Activated T-cell treated with anti-CD3 and anti-CD28 coated beads, Interleukin-2, amount 50 U/mL, for 1 hour (primary cell): ENCODE results near the gene LRMDA.

Source experiments
- DNase-seq: peaks from one replicate; pipeline ENCODE4 v3.0.0-alpha.2; 2020

LRMDA gene

DNA sequence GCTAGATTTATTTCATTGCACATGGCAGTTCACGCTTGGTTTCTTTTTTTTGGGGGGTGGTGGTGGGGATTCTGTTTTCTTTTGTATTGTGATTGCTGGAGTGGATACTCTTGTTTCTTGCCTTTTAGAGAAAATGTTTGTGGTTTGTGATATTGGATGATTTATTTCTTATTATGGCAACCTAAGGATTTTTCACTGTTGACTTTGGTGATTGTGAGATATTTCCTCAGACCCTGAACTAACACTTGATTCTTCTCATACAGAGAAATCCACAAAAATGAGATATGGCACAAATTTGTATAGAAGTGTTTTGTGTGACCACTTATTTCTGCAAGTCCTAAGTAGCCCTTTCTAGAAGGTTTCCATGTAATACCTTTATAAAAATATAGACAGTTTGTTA, 871.1 kb downstream of the LRMDA start:
- no peak for DNase-seq

DNA sequence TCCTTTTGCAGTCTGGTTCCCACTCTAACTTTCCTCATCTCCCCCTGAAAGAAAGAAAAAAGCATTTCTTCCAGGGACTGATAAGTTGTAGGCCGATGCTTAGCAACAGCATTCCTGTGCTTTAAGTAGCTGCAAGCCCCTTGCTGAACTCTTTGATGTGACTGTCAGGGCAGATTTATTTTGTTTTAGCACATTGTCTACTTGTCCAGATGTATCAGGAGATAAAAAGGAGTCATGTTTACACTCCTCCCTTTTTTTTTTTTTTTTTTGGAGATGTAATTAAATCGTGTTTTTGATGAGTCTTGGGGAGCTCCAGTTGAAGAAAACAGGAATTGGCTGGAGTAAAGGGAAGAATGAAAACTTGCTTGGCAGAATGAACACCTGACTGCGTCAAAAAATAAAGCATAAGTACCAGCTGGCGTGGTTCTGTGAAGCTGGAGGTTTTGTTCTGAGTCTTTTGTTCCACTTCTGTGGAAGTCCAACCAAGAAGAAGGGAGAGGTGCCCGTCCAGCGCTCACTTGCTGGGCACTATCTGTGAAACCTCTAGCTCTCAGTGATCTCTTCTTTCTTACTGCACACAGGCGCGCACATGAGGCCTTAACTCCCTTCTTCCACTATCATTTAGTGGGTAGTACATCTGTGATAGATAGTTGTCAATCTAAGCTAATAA, 871.7 kb downstream of the LRMDA start:
- DNase-seq: no peak

DNA sequence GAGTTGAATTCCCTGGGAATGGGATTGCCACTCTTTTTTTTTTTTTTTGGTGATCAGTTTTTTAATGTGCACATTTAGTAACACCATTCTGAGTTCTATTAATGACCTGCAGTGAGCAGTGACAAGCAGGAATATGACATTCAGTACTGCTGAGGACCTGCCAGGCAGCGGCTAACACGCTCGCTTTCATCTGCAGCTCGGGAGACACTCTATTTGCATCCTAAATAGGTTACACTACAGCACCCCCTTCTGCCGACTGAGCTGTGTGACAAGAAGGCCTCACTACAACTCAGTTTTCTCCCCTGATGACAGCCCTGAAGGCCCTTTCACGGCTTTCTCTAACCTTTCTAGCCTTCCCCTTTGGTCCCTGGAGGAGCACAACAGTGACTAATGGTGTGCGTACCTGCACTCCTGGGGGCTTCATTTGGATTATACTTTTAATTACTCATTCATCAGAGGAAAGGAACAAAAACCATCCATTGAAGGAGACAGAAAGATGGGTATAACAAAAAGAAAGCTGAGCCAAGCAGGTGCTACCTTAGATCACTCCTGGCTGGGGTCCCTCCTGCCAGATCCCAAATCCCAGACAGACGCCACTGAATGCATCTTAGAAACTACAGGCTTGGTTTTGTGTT, 872.4 kb downstream of the LRMDA start:
- DNase-seq: peak; percentile 25

DNA sequence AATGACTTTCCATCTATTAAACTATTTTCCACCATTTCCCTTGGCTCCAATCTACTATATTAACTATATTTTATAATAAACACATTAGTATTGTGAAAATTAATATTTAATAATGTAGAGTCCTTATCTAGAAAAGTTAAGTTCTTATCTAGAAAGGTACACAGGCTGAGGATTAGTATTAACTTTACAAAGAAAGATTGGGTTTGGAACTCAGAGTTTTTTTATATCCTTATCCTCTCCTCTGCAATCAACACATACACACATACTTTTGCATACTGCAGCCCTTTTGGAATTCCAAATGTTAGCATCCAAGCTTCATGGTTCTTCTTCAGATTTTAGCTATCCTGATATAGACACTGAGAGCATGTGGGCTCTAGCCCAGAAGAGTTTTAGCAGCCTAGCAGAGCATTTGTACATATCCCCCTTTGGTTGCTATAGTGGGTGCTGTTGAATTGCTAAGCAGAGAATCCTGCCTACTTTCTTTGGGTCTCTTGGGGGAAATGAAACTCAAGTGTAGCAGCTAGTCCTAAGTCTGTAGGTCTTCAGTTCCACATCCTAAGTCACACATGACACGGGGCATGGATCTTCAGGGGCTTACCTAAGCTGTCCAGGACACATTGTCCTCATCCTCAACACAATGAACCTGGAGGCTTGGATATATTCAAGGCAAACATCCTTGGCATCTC, 874.6 kb downstream of the LRMDA start:
- no peak for DNase-seq

DNA sequence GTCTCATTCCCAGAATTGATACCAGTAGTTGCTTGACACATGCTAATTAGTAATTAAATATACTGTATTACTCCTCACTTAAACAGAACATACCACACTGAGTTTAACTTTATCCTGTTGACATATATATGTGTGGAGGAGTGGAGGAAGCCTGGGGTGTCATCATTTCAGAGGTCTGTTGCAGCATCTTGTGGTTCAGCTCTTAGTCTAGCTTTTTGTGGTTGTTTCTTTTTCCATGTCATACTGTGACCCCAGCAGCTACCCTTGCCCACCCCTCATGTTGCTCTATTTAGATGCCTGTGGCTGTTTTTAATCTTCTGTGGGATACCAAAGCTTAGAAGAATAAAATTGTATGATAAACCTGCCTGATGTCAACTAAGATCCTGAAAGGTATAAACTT, 875.4 kb downstream of the LRMDA start:
- DNase-seq: no peak

DNA sequence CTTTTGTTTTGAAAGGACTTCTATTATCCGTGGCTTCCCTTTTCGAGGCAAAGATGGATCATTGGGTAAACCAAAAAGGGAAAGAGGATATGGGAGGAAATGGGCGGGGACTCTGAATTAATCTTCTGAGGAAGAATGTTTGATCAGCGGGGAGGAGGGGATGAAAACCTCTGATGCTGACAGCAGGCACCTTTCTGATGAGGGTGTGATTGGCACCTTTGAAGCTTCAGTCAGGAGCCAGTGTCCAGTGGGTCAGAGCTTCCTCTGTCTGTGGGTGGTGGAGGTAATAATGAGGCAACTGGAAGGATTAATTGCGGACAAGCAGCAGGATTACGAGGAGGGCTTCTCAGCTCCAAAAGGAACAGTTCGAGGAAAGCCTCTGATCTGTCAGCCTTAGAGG, 877.6 kb downstream of the LRMDA start:
- no peak for DNase-seq

DNA sequence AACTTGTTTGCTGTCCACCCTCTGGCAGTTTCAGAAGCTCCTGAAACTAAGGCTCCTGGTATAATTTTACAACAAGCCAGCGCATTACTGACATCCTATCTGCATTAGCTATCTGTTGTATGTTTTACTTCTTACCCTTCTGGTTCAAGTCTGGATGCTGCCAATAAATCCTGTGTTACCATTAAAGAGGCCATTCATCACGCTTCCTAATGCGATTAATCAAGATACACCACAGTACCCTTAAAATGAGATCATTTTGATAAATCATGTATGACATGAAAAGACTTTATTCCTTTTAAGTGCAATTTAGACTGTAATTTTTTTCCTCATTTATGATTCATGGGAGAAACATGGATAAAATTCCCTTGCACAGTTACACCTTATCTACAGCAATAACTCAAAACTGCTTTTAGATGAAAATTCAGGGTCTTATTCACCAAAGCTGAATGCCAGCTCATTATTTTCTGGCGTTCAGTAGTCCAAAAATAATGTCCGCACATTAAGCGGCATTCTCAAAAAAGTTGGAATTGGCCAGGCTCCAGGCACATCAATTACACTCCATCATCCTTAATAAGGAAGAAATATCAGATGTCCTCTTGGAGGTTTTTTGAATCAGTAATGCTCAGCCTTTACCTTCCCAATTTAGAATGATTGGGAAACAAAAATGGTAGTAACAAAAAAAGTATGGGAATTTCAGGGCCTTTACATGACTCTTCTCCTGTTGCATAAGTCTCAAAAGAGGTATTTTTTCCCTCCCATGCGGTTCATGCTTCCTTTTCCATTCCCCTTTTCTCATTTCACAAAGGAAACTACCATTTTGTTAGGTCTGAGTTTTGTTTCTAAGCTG, 878.5 kb downstream of the LRMDA start:
- no peak for DNase-seq

DNA sequence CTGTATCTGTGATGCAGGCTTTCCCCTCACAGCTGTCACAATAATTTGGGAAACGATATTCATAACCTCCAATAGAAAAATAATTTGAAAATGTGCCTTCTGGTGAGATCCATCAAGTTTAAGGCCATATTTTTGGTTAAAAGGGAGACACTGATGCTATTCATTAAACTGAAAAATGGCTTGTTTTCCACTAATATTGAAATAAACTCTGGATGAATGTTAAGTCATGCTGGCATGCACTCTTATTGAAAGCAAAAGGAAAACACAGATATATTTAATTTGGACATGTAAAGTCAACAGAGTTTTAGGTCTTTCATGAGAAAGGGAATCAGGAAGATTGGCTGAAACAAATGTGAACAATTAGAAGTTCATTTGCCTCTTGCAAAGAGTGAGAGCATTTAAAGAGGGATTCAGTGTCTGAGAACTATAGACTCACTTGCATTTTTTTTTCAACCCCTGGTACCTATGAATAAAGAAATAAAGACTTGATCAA, 879.2 kb downstream of the LRMDA start:
- DNase-seq: no peak

DNA sequence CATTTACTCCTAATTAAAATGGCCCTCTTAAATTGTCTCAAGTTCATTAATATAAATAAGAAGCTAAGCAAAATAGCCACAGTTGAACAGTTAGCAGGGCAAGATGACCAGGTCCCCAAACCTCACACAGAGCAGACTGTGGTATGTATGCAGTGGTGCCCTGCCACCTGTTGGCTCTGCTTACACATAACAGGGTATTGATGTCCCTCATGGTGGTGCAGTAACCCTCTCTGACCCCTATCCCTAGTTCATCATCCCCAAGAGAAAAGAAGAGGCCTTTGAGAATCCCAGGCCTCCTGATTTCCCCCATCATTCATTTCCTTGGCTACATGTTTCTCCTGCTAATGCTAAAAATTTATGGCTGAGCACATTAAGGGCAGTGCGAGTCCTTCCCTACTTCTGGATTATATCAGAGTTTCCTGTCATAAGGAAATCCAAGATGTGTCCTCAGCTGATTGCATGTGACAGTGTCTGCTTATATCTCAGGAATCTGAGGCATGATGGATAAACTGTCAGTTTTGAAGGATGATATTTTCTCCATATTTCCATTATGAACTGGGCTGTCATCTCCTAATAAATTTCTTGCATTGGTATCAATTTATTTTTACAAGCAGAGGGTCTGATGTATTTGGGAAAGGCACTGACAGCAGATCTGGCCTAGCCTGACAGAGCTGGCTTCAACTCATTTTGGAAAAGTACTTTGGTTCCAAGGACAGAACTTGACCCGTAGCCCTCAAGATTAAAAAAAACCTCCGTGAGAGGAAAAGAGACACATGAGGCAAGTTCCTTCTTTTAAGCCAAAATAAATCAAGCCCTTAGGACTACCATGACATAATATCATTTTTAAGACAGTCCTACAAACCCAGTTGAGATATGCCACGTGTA, 880.6 kb downstream of the LRMDA start:
- DNase-seq: no peak

DNA sequence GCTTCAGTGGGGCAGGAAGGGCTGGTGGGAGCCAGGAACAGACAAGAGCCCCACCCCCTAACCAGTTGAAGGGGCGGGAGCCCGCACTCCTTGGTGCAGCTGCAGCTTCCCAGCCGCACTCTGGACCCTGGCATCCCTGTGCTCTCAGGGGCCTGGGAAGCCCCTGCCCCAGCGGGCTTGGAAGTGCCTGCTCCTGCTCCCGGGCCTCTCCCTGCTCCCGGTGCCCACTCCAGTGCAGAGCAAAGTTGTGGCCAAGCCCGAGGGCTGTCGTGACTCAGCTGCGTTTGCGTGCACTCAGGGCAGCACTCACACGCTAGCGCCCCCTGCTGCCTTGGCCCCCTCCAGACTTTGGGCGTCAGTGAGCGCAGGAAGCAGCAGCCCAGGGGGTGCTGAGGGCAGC, 883.8 kb downstream of the LRMDA start:
- DNase-seq: no peak

DNA sequence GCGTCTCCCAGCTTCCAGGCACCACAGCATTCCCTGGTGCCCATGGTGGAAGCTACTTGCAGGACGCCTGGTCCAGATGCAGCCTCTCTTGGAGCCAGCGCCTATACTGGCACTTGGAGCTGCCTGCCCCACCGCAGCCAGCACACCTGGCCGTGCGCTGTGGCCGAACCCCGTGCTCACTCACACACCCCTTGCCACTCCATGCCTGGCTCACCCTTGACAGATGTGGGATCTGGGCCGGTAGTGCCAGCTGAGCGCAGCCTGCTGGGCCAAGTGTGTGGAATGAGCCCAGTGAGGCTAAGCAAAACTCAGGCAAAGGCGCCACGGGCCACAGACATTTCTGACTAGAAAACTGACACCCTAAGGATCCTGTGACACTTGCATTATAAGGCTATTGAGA, 884.8 kb downstream of the LRMDA start:
- no peak for DNase-seq

DNA sequence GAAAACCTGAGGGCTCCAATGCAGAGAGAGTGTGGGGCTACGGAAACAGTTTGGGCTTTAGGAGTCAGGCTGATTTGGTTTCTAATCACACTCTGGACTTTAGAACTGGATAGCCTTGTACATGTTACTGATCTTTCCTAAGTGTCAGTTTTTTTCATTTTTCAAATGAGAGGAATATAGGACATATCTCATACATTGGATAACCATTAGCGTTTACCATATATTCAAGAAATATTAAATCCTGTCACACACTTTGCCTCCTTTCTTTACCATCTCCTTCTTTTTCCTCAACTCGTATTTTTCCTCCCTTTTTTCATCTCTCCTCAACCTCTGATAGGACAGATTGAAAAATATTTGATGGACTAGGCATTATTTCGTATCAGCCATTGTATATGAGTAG, 885.7 kb downstream of the LRMDA start:
- no peak for DNase-seq

DNA sequence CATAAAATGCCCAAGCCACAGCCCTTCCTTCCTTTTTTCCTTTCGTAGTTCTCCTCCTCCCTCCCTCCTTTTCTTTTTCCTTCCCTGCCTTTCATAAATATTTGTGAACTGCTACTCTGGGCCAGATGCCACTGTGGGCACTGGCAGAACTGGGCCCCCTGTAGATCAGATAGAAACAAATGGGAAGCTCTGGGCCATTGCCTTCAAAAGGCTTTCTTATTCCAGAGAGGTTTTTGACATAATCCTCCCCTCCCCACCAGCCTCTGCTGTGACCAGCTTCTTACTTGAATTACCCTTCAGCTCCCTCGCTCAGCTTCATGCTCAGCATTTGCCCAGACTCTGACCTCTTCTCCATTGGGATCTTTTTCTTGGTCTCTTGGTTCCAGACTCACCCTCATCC, 886.8 kb downstream of the LRMDA start:
- DNase-seq: no peak

DNA sequence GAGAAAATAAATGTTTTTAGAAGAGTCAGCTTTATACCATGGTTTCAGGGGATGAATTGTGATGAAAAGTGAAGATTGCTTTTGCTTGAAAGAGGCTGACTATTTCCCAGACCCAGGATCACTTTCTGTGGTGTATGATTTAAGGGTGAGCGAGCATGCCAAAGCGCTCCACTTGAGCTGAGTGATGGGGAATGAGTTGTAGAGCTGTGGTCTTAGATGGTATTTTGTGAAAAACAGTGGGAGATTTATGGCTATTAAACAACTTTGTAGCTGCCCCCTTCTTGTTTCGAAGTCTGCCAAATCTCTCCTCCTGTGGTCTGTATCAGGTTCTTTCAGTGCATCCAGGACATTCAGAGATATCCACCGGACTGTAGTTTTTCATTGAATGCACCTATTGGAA, 888.2 kb downstream of the LRMDA start:
- no peak for DNase-seq

DNA sequence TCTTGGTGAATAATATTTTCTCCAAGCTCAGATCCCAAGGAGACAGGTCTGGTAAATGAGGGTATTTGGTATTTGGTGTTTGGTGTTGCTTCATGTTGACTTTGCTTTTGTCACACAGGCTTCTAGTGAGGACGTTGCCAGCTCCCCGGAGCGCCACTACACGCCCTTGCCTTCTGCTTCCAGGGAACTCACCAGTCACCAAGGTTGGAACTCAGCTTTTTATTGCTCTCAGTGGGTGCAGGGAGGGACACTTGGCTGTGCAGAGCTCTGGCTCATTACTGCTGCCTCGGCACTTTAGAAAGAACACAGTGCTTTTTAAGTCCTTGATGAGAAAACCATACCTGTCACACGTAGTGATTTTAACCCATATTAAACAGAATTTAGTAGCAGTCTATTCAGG, 892.9 kb downstream of the LRMDA start:
- DNase-seq: no peak

DNA sequence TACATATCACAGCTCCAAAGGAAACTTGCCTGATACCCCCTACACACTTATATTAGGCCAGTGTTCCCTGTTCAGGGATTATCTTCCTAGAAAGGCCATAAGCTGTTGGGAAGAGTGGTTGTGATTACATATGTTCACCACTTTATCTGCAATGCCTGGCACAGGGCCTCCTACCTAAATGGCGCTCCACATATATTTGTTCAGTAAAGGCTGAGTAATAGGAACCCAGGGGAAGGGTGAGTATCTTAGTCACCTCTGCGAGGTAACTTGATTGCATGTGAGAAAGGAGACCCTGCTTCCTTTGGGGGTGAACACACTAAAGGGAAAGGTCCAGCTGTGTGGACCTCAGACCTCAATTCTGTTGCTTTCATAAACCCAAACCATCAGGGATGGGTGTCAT, 896.0 kb downstream of the LRMDA start:
- no peak for DNase-seq

DNA sequence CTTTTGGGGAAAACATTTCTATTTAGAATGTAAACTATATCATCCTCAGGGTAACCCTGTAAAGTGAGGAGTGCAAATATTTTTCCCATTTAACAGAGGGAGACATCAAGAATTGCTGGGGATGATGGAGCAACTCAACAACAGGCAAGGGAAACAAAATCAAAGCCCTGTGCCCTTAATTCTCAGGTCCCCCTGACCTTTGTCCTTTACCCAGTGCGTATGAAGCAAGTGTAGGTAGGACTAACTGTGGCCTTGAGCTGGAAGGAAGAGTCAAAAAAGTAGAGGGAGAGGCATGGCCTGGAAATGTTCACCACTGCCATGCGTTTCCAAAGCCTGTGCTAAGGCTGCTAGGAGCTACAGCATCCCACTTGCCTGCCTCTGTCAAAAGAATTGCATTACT, 896.9 kb downstream of the LRMDA start:
- no peak for DNase-seq

DNA sequence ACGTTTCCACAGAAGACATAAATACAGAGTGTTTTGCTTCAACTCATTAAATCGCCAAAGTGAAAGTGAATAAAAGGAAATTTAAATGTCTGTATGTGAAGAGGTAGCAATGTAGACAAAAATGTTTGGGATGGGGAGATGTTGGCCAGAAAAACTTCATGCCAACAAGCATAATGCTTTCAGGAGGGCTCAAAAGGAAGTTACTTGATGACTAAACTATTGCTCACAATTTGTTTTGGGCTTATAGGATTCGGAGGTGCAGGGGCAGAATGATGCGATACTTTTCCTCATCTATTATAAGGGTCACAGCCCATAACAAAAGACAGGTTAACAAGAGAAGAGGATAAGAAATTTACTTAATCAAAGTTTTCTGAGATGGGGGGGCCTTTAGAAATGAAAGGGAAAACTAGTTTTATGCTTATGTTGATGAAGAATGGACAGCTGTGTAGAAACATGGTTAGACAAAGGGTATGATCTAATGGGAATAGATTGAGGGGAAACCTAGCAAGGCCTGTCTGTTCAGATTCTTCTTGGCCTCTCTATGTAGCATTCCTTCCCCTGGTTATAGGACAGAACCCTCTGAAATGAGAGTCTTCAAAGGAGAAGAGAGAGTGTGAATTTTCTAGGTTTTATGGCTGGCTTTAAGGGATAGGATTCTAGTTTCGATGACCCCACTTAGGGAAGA, 898.6 kb downstream of the LRMDA start:
- DNase-seq: no peak

DNA sequence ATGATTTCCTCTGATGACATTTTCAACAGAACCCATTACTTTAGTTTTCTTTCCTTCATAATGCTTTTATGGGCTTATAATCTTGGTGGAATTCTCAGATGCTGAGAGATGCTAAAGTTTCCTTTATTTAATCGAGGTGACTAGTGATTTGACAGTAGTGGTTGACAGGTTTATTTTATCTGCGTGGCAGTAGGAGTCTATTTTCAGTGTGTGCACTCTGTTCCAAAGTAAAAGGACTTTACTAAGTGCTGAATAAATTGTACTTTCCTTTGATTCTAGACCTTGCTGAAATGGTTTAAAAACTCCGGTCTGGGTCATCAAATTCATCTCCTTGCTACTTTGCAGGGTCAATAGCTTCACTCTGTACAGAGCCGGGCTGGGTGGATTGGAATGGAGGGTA, 900.3 kb downstream of the LRMDA start:
- DNase-seq: no peak

DNA sequence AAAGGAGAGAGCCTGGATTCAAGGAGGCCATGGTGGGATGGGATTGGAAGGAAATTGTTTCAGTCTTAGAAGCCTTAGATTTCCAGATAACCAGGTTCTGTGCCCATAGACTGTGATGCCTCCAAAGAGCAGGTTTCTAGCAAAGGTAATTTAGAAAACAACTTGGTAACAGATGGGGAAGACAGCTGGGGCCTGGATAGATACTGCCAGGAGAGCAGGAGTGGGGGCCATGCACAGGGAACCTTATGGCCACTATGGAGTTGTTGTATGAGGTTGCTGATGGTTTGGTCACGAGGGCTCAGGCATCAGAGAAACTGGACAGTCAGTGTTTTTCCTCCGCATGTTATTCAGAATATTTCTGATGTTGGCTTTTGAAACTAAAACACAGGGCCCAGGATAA, 901.9 kb downstream of the LRMDA start:
- no peak for DNase-seq

DNA sequence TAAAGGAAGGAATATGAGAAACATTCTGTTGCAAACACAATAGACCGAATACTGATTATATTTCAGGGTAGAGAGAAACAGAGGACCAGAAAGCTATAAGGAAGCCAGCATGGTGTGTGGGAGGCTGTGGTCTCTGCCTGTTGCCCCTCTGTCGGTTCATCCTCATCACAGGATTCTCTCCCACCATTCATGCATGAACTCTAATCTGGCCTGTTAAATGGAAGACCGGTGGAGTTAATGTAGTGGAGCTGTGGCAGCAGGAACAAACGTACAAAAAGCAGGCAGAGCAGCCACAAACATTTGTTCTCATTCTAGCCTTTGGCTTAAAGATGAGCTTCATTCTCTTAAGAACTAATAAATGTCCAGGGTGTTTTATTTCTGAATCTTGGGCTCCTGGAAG, 902.4 kb downstream of the LRMDA start:
- no peak for DNase-seq

DNA sequence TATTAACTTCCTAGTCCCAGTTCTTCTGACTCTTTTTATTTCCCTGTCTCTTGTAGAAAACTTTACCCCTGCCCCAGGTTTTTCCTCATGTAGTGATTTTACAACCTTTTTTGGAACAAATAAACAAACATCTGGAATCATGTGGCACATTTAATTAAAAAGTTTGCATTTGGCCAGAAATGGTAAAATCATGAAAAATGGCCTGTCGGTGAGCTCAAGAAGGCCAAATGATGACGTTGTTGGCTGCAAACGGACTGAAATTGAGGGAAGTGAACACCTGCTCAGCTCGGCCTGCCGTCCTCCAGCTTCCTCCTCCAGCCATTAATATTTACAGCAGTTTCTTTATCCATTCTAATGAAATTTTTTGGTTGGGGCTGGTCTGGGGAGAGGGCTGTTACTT, 902.8 kb downstream of the LRMDA start:
- DNase-seq: no peak
